ENCODE data around the gene SPSB3. TPM values are rescaled to one million over a fixed set of nuclear protein-coding genes. Genes with fewer than 3 reads are reported as not detected.

SPSB3 gene
- total RNA-seq, 2 experiments from 2014 or later = 12.5 to 13.6 TPM

DNA sequence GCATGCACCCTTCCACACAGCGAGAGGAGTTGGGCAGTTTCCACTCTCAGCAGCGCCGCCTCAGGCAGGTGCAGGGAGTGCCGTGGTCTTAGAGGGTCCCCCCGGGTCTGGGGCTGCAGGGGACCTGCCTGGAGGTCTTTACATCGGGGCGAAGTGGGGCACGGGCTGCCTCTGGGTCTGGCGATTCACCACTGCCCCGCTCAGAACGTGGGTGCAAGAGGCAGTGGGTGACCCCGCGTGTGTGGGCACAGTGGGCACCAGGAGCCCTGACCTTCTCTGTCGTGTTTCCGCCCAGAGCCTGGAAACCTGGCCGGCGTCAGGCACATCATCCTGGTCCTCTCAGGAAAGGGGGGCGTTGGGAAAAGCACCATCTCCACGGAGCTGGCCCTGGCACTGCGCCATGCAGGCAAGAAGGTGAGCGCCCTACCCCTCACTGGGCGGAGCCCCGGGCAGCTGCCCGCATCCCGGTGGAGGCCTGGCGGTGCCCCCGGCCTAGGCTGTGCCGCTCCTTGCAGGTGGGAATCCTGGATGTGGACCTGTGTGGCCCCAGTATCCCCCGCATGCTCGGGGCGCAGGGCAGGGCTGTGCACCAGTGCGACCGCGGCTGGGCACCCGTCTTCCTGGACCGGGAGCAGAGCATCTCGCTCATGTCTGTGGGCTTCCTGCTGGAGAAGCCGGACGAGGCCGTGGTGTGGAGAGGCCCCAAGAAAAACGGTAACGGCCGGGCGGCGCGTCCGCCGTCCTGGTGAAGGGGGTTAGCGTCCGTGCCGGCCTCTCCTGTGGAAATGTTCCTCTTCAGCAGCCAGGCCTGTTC, 4.1 kb upstream of the SPSB3 start:
- intact Hi-C loops (cut with DNase I, micrococcal nuclease) = no loop called here
- no peak for ATAC-seq
- peaks cover 8% of the 10 kb centered on the region for H3K36me3 Mint-ChIP-seq (ENCODE audit: low read depth)
- peak; percentile 9 for DNase-seq
- CTCF ChIA-PET = no interaction called here
- H3K4me1 Mint-ChIP-seq = peaks cover 18% of the 10 kb centered on the region
- H3K27ac Mint-ChIP-seq = no peak overlapping the region
- H3K9me3 Mint-ChIP-seq (ENCODE audit: low read depth) = no peaks in the 10 kb centered on the region
- H3K27me3 Mint-ChIP-seq = no peaks in the 10 kb centered on the region
- POLR2A ChIA-PET = no interaction called here
- H3K4me3 Mint-ChIP-seq = no peak overlapping the region

DNA sequence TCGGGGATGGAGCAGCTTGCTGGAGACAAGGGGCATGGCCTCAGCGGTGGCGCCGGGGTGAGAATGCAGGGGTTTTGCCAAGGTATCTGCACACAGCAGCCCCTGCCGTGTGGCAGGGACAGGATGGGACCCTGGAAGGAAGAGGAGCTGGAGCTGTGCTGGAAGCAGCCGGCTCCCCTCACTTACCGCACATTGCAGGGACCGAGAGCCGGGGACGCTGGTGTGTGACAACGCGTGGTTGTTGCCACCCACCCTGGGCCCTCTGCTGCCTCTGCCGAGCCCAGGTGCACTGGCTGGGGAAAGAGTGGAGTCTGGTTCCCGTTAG, 3.4 kb upstream of the SPSB3 start:
- H3K4me1 Mint-ChIP-seq = peaks cover 25% of the 10 kb centered on the region
- no peak for ATAC-seq
- no peak for DNase-seq
- H3K9me3 Mint-ChIP-seq (ENCODE audit: low read depth) = no peaks in the 10 kb centered on the region
- POLR2A ChIA-PET = no interaction called here
- H3K36me3 Mint-ChIP-seq (ENCODE audit: low read depth) = peaks cover 10% of the 10 kb centered on the region
- no peak overlapping the region for H3K4me3 Mint-ChIP-seq
- H3K27me3 Mint-ChIP-seq = no peaks in the 10 kb centered on the region
- intact Hi-C loops (cut with DNase I, micrococcal nuclease) = no loop called here
- CTCF ChIA-PET = no interaction called here
- H3K27ac Mint-ChIP-seq = no peak overlapping the region

DNA sequence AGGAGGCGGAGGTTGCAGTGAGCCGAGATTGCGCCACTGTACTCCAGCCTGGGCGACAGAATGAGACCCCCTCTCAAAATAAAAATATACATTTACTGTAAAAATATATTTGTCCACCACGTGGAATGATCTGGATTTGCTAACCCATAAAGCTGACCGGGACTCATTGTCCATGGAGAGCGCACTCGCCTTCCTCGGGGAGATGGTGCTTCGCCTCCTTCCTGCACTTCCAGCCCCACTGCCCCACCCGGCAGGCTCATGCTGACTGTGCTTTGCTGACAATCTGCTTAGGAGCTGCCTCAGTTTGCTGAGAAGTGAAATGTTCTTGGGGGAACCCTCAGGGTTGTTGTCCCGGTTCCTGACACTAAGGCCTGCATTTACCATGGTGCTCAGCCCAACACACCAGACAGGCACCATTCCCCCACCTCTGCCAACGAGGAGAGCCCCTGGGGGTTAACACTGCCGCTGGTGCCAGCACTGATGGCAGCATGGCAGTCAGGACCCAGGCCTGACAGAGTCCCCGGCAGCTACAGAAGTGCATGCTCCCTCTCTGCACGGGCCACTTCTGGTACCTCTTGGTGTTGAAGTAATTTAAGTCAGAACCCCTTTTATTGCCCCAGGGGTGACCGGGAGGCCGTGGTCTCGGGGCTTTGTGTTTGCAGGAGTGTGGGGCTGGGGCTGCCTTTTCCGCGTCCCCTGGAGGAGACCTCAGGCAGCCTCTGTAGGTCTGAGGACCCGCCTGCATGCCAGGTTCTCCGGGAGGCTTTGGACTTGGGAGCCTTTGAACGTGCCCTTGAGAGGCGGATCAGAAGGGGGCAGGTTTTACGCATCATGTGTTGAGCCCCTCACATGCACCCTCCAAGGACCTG, 2.8 kb upstream of the SPSB3 start:
- DNase-seq (no peak), ATAC-seq (no peak)
- H3K36me3 Mint-ChIP-seq (ENCODE audit: low read depth) = peaks cover 10% of the 10 kb centered on the region
- intact Hi-C loops (cut with DNase I, micrococcal nuclease) = loop anchor here in 1 of 2 experiments (5.0 kb wide), 1 partner anchor 42 kb away; the partner anchor contains the start of genes FAHD1 and HAGH
- peaks cover 26% of the 10 kb centered on the region for H3K4me1 Mint-ChIP-seq
- H3K27ac Mint-ChIP-seq = no peak overlapping the region
- H3K9me3 Mint-ChIP-seq (ENCODE audit: low read depth) = no peaks in the 10 kb centered on the region
- ChIA-PET CTCF (no interaction called here), POLR2A (no interaction called here)
- no peaks in the 10 kb centered on the region for H3K27me3 Mint-ChIP-seq
- peak overlapping the region; percentile 55 for H3K4me3 Mint-ChIP-seq

DNA sequence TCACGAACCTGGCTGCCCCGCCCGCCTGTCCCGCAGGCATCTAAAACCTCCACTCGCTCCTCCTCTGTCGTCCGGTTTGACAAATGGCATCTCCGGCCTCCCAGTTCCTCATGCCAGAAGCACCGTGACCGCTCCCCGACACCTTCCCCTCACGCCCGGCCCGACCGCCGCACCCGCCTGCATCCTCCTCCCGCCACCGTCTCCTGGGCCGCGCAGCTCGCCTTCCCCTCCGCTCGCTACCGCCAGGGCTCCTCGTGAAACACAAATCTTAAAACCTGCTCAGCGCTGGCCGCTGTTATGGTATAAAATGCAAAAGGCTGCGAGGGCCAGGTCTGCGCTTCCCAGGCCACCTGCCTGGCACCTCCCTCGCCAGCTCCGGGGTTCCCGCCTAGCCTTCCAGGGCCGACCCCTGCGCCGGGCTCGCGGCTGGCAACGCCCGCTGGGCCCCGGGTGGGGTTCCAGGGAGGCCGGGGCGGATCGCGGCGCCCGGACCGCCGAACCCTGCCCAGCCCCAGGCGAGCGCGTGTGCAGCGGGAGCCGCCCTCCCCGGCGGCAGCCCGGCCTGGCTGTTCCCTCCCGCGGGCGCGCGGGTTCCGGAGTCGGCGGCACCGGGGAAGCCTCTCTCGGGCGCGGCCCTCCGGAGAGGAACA, 488 bp downstream of the SPSB3 start:
- Mint-ChIP-seq H3K27me3 (no peaks in the 10 kb centered on the region), H3K9me3 (ENCODE audit: low read depth) (no peaks in the 10 kb centered on the region), H3K36me3 (ENCODE audit: low read depth) (peaks cover 5% of the 10 kb centered on the region), H3K4me3 (peak overlapping the region; percentile 94), H3K4me1 (peaks cover 26% of the 10 kb centered on the region), H3K27ac (no peak overlapping the region)
- ChIA-PET POLR2A (interaction anchor here (0.6 to 2.8 kb wide), 10 partner anchors 9 to 1101 kb away, joined by 3 to 39 read pairs (median 5); partner anchors contain the start of genes EME2, FAHD1, FLYWCH2 and MAPK8IP3), CTCF (interaction anchor here (0.6 to 1.6 kb wide), 13 partner anchors 8 to 373 kb away, joined by 3 to 16 read pairs (median 5); partner anchors contain the start of genes EME2, MAPK8IP3, MRPS34 and NME3)
- DNase-seq = peak; percentile 61
- ATAC-seq = peak; percentile 1
- intact Hi-C loops (cut with DNase I, micrococcal nuclease) = loop anchor here (1.0 to 5.0 kb wide), 19 partner anchors 9 to 755 kb away; partner anchors contain the start of genes HAGH (in 2 of the 2), MRPS34 (in 2 of the 2), ABCA3 (in 1 of the 2) and CRAMP1 (in 1 of the 2)

DNA sequence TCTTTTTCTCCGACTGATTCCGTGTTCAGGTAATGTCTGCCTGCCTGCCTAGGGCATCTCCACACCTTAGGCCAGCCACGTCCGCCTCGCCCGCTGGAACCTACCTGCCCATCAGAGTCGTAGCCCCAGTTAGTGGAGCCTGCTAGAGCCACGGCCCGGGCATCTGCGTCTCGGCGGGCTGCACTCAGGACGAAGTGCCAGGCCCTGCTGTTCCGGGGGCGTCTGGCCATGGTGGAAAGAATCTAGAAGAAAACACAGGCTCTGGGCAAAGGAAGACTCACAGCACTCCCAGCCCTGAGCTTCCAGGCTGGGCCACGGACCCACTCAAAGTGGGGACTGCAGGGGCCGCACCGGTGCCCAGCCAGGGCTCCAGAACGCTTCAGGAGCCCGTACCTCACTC, 1.1 kb downstream of the SPSB3 start:
- Mint-ChIP-seq H3K27me3 (no peaks in the 10 kb centered on the region), H3K27ac (peak overlapping the region; percentile 25), H3K36me3 (ENCODE audit: low read depth) (peaks cover 8% of the 10 kb centered on the region), H3K4me1 (peaks cover 26% of the 10 kb centered on the region), H3K4me3 (peak overlapping the region; percentile 94), H3K9me3 (ENCODE audit: low read depth) (no peaks in the 10 kb centered on the region)
- ATAC-seq (no peak), DNase-seq (peak; percentile 5)
- intact Hi-C loops (cut with DNase I, micrococcal nuclease) = loop anchor here in 1 of 2 experiments (5.0 kb wide), 1 partner anchor 46 kb away; the partner anchor contains the start of genes FAHD1 and HAGH
- ChIA-PET CTCF (interaction anchor here (0.6 kb wide), 2 partner anchors 74 to 150 kb away, joined by 3 to 4 read pairs; no protein-coding TSS in a partner anchor), POLR2A (interaction anchor here (0.6 to 2.8 kb wide), 2 partner anchors 9 to 734 kb away, joined by 3 to 39 read pairs; partner anchors contain the start of genes EME2, MRPS34 and NME3)

DNA sequence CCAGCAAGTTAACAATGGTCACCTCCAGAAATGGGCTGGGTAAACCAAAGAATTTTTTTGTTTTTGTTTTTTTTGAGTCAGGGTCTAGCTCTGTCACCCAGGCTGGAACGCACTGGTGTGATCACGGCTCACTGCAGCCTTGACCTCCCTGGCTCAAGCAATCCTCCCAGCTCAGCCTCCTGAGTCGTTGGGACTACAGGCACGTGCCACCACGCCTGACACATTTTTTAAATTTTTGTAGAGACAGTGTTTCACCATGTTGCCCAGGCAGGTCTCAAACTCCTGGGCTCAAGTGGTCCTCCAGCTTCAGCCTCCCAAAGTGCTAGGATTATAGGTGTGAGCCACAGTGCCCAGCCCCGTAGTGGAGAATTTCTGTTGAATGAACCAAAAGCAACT, 1.7 kb downstream of the SPSB3 start:
- intact Hi-C loops (cut with DNase I, micrococcal nuclease) = loop anchor here in 1 of 2 experiments (5.0 kb wide), 1 partner anchor 47 kb away; the partner anchor contains the start of genes FAHD1 and HAGH
- Mint-ChIP-seq H3K27me3 (no peaks in the 10 kb centered on the region), H3K4me1 (peaks cover 26% of the 10 kb centered on the region), H3K4me3 (peak overlapping the region; percentile 94), H3K36me3 (ENCODE audit: low read depth) (peaks cover 8% of the 10 kb centered on the region), H3K9me3 (ENCODE audit: low read depth) (no peaks in the 10 kb centered on the region), H3K27ac (no peak overlapping the region)
- ATAC-seq = no peak
- ChIA-PET POLR2A (no interaction called here), CTCF (no interaction called here)
- peak; percentile 3 for DNase-seq

DNA sequence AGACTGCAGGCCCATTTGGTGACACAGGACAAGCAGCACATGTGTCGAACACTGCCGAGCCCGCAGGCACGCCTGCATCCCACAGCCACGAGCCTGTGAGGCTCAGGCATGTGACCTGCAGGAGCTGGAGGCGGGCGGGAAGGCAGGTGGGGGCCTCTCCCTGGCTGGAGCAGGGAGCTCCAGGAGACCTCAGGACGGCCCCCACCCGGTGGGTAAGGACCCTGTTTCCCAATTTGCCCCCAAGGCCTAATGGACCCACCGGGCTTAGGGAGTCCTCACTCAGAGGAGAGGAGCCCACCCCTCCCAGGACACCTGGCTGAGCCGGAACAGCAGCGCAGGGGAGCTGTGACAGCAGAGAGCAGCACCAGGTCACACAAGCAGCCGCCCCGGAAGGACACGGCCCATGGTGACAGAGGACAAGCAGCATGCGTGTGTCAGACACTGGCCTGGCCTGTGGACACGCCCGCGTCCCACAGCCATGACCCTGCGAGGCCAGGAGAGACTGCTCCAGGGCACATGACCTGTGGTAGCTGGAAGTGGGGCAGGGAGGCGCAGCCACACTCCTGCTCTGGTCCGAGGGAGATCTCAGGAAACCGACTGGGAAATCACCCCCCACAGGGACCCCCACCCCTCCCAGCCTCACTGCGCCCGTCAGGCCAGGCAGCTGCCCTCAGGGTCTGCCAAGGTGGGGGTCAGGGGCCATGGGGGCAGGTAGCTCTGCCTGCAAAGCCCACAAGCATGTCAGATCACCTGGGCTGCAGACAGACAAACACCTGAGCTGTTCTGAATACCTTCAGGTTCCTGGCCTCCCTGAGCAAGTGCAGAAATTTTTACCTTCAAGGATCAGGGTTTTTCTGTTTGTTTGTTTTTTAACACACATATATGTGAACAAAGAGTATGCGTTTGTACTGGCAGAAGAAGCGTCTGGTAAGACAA, 2.4 kb downstream of the SPSB3 start:
- ChIA-PET POLR2A (no interaction called here), CTCF (no interaction called here)
- Mint-ChIP-seq H3K27ac (no peak overlapping the region), H3K9me3 (ENCODE audit: low read depth) (no peaks in the 10 kb centered on the region), H3K27me3 (no peaks in the 10 kb centered on the region), H3K4me1 (peaks cover 22% of the 10 kb centered on the region), H3K4me3 (peak overlapping the region; percentile 12), H3K36me3 (ENCODE audit: low read depth) (peaks cover 8% of the 10 kb centered on the region)
- intact Hi-C loops (cut with DNase I, micrococcal nuclease) = loop anchor here in 1 of 2 experiments (5.0 kb wide), 1 partner anchor 47 kb away; the partner anchor contains the start of genes FAHD1 and HAGH
- peak; percentile 10 for DNase-seq
- no peak for ATAC-seq

DNA sequence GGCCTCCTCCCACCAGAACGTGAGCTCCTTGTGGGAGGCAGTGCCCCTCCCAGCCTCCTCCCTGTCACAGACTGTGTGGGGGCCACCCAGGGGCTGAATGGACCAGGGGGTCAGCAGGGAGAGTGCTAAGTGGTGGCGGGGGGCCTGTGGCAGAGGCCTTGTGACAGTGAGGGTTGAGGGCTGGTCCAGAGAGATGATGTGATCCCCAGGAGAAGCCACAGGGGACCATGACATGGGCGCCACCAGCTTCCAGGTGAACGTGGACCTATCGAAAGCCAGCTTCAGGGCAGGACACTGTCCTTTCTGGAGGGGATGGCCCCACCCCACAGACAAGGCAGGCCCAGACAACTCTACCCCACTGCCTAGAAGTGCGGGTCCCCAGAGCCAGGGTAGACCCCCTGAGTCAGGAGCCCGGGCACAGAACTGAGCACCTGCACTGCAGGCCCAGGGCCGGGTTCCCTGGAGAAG, 3.1 kb downstream of the SPSB3 start:
- Mint-ChIP-seq H3K4me3 (no peak overlapping the region), H3K4me1 (peaks cover 24% of the 10 kb centered on the region), H3K27me3 (no peaks in the 10 kb centered on the region), H3K36me3 (ENCODE audit: low read depth) (peaks cover 8% of the 10 kb centered on the region), H3K9me3 (ENCODE audit: low read depth) (no peaks in the 10 kb centered on the region), H3K27ac (peak overlapping the region; percentile 25)
- intact Hi-C loops (cut with DNase I, micrococcal nuclease) = no loop called here
- POLR2A ChIA-PET = no interaction called here
- CTCF ChIA-PET = no interaction called here
- DNase-seq (peak; percentile 3), ATAC-seq (no peak)

DNA sequence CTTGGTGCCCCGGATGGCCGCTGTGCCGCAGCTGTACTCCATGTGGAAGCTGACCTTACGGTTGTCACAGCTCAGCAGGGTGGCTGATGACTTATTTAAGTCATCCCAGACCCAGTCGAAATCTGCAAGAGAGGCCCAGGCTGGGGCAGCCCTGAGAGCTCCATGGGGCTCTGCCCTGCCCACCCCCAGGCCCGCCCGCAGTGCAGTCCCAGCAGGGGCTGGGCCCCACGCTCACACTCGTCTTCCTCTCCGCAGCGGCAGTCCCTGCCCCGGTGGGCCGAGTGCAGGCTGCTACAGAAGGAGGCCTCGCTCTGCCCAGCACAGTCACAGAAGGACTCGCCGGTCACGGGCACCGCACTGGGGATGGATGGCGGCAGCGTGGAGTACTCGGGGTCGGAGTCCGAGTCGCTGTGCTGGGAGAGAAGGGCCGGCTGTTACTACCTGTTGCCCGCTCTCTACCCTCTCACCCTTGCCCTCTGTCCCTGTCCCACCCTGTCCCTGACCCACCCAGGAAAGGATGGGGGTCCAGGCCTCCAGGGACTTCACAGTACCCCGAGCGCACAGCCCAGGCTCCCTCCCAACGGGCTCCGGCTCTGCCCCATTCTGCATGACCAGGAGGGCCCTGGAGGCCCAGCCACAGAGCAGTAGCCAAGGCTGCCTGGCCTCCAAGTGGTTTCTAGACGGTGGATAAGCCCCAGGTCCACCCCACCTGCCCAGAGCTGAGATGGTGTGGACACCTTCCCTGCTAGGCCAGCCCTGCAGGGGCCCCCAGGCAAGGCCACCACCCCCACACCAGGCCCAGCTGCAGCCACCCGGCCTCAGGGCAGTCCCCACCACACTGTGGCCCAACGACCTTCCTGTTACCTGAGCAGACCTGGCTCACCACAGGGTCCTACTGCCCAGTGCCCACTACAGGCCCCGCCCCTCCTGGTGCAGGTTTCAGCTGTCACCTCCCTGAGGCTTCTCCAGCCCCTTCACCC, 3.9 kb downstream of the SPSB3 start:
- Mint-ChIP-seq H3K27ac (no peak overlapping the region), H3K9me3 (ENCODE audit: low read depth) (no peaks in the 10 kb centered on the region), H3K4me3 (no peak overlapping the region), H3K36me3 (ENCODE audit: low read depth) (peaks cover 8% of the 10 kb centered on the region), H3K4me1 (peaks cover 17% of the 10 kb centered on the region), H3K27me3 (no peaks in the 10 kb centered on the region)
- no peak for ATAC-seq
- DNase-seq = peak; percentile 6
- intact Hi-C loops (cut with DNase I, micrococcal nuclease) = no loop called here
- ChIA-PET CTCF (no interaction called here), POLR2A (no interaction called here)

Measured in activated CD4-positive, alpha-beta T cell treated with anti-CD3 and anti-CD28 coated beads for 36 hours (primary cell).